Central memory CD8-positive, alpha-beta T cell (primary cell): Measurements from ENCODE around the gene RNF183.
"Not testable (repeated sequence)": the region's sequence is repeated elsewhere in the genome, so short reads cannot be mapped to it uniquely, and the experiment has no call there.

Experiments used
- ATAC-seq: fragments of 150-1000 bp; cut with Tn5 transposase; replicated peaks from 2 replicates; pipeline ENCODE4 v1.10.0; 2022; ENCODE audit warnings: mild to moderate bottlenecking, moderate FRiP score, moderate number of reproducible peaks; ENCODE audit not compliant: poor library complexity, severe bottlenecking; ENCODE audit errors: extremely low read depth
- DNase-seq, 2 donors: peaks; one replicate each; pipeline ENCODE4 v3.0.0; 2021; ENCODE audit warnings: low spot score in 2 of 2
- H3K27ac Mint-ChIP-seq: one replicate; pipeline ENCODE4 v1.8.0; 2022; ENCODE audit warnings: low read depth, mild to moderate bottlenecking, moderate library complexity, mixed read lengths
- H3K27me3 Mint-ChIP-seq: one replicate; pipeline ENCODE4 v1.8.0; 2022; ENCODE audit warnings: mixed read lengths
- H3K36me3 Mint-ChIP-seq: one replicate; pipeline ENCODE4 v1.8.0; 2022; ENCODE audit warnings: mild to moderate bottlenecking, moderate library complexity, mixed read lengths; ENCODE audit not compliant: insufficient read depth
- H3K4me1 Mint-ChIP-seq: one replicate; pipeline ENCODE4 v1.8.0; 2022; ENCODE audit warnings: mixed read lengths
- H3K4me3 Mint-ChIP-seq: one replicate; pipeline ENCODE4 v1.8.0; 2022; ENCODE audit warnings: mild to moderate bottlenecking, moderate library complexity, mixed read lengths
- H3K9me3 Mint-ChIP-seq: one replicate; pipeline ENCODE4 v1.8.0; 2022; ENCODE audit warnings: mixed read lengths

The RNF183 gene

DNA sequence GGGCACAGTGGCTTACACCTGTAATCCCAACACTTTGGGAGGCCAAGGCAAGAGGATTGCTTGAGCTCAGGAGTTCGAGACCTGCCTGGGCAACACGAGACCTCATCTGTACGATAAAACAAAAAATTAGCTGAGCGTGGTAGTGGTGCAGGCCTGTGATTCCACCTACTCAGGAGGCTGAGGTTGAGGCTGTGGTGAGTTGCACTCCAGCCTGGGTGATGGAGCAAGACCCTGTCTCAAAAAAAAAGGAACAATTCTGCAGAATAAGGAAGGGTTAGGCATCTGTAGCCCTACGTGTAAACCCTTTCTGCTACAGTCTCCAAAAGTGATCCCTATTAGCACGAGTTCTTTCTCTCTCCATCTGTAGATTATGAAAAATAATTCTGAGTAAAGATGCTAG lies 47.7 kb downstream of the RNF183 start:
- DNase-seq (no peak), ATAC-seq (no peak)
- Mint-ChIP-seq H3K4me3 (no peak overlapping the region), H3K9me3 (no peaks in the 10 kb centered on the region), H3K27me3 (no peaks in the 10 kb centered on the region), H3K4me1 (no peaks in the 10 kb centered on the region), H3K27ac (no peak overlapping the region), H3K36me3 (peaks cover 3% of the 10 kb centered on the region)

- Mint-ChIP-seq H3K36me3 (peaks cover under 1% of the 10 kb centered on the region), H3K9me3 (no peaks in the 10 kb centered on the region), H3K4me3 (no peak overlapping the region), H3K4me1 (no peaks in the 10 kb centered on the region), H3K27ac (no peak overlapping the region), H3K27me3 (no peaks in the 10 kb centered on the region)
- DNase-seq (no peak), ATAC-seq (no peak)
These were observed 48.2 kb downstream of the RNF183 start for GRCh38 chr9:113254991-113255390.

DNA sequence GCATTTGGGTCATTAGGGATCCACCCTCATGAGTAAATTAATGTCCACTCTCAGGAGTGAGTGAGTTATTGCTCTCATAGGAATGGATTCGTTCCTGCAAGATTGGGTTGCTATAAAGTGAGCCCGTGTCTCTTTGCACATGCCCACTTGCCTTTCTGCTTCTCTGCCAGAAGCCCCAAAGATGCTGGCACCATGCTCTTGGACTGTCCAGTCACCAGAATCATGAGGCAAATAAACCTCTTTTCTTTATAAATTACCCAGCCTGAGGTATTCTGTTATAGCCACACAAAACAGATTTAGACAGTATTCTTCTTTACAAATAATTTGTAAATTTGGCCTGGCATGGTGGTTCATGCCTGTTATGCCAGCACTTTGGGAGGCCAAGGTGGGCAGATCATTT lies 52.4 kb downstream of the RNF183 start:
- Mint-ChIP-seq H3K36me3 (no peaks in the 10 kb centered on the region), H3K9me3 (no peaks in the 10 kb centered on the region), H3K4me1 (no peaks in the 10 kb centered on the region), H3K27me3 (no peaks in the 10 kb centered on the region), H3K4me3 (no peak overlapping the region), H3K27ac (no peak overlapping the region)
- ATAC-seq (no peak), DNase-seq (no peak)

- H3K9me3 Mint-ChIP-seq, H3K4me3 Mint-ChIP-seq, H3K27me3 Mint-ChIP-seq, H3K4me1 Mint-ChIP-seq, ATAC-seq, H3K27ac Mint-ChIP-seq, DNase-seq, H3K36me3 Mint-ChIP-seq: not testable (repeated sequence)
These were observed 53.5 kb downstream of the RNF183 start for GRCh38 chr9:113249661-113250060.

DNA sequence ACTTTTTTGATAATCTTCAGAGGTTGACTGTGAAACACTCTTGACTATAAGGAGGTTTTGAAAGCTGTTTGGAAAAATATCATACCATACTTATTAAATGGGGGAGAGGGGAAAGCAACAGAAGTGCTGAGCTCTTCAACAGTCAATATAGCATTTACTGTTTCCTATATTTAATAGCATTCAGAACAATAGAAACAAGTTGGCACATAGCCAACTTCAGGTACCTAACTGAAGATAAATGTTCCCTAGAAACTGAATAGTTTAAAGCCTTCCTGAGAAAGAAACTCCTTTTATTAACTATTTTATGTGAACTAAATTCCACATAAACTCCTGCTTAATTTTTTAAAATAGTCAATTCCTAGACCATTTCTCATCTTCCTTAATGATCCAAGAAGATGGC lies 55.5 kb downstream of the RNF183 start:
- H3K9me3 Mint-ChIP-seq, result no peaks in the 10 kb centered on the region
- H3K4me1 Mint-ChIP-seq, result no peaks in the 10 kb centered on the region
- DNase-seq, result no peak
- no peak overlapping the region for H3K4me3 Mint-ChIP-seq
- H3K27ac Mint-ChIP-seq, result no peak overlapping the region
- no peaks in the 10 kb centered on the region for H3K36me3 Mint-ChIP-seq
- no peak for ATAC-seq
- H3K27me3 Mint-ChIP-seq, result no peaks in the 10 kb centered on the region
